Breast epithelium (tissue), 3 donors: ENCODE results near the gene CDRT15L2.

Experiments used
- CTCF ChIP-seq, 3 donors: fragments of 450-650 bp; IDR thresholded peaks; one replicate each; pipeline ENCODE4 v1.5.1; 2016 to 2017; ENCODE audit warnings: antibody characterized with exemption in 3 of 3, mild to moderate bottlenecking in 3 of 3, moderate library complexity in 3 of 3
- POLR2A ChIP-seq: fragments of 450-650 bp; IDR thresholded peaks from one replicate; pipeline ENCODE4 v1.6.1; 2016; ENCODE audit warnings: antibody characterized with exemption, mild to moderate bottlenecking, moderate library complexity

- TF ChIP-seq CTCF (IDR thresholded peaks at IDR 0.05) (no peak), POLR2A (no peak)
Measured at GRCh38 chr17:20565711-20566110, 13.8 kb upstream of the CDRT15L2 start.
